OCI-LY7 (cell line): Measurements from ENCODE around the gene VASH1.

Experiments used
- CTCF ChIP-seq: fragments of 200-600 bp; sonication (generic); conservative IDR thresholded peaks from 2 replicates; pipeline ENCODE4 v1.5.1; 2014; ENCODE audit warnings: mild to moderate bottlenecking, antibody characterized with exemption, low read length, moderate library complexity, mixed read lengths
- EZH2phosphoT487 ChIP-seq: fragments of 200-600 bp; sonication (generic); IDR thresholded peaks from 2 replicates; pipeline ENCODE4 v1.6.1; 2018; ENCODE audit warnings: low read depth, borderline replicate concordance, mild to moderate bottlenecking, mixed run types, antibody characterized with exemption, low read length, moderate library complexity, mixed read lengths

- peak; percentile 57 for TF ChIP-seq CTCF
- TF ChIP-seq EZH2phosphoT487: no peak
These were observed 15.4 kb downstream of the VASH1 start for GRCh38 chr14:76776428-76777251.
